Endothelial cell of umbilical vein (primary cell): ENCODE data around the gene FUT7. TPM values are rescaled to one million over a fixed set of nuclear protein-coding genes. Genes with fewer than 3 reads are reported as not detected.

Experiments
- BruUV-seq: library from RNA; stranded (reverse); fragments of 400-500 nt; replicated peaks from 2 replicates; lab custom pipeline; 2021; lab: Mats Ljungman, UMichigan
- CTCF ChIA-PET: fragments of 300-600, 350-600 bp; sonication (Branson Sonifier 250); formaldehyde crosslinking; loops from one replicate; lab custom pipeline; 2021; ENCODE audit warnings: antibody characterized with exemption, inconsistent platforms; lab: Charles Lee
- POLR2A ChIA-PET: fragments of 300-600, 350-600 bp; sonication (Branson Sonifier 250); formaldehyde crosslinking; loops from one replicate; lab custom pipeline; 2021; ENCODE audit warnings: antibody characterized with exemption, inconsistent platforms; lab: Charles Lee
- DNase-seq: peaks from one replicate; pipeline ENCODE4 v3.0.0-alpha.2; 2011; ENCODE audit warnings: low read depth, low spot score
- FAIRE-seq: peaks from 2 replicates; lab custom pipeline; 2011; peaks lifted over from hg19 to GRCh38; lab: Jason Lieb, UNC
- H2AFZ ChIP-seq: 2 replicates; pipeline ENCODE4 v1.6.0; 2012; ENCODE audit warnings: low read depth, low read length, control low read depth, inconsistent platforms
- H3K27ac ChIP-seq: 2 replicates; pipeline ENCODE4 v1.5.1; 2011; ENCODE audit warnings: low read depth, mild to moderate bottlenecking, control low read depth, low read length, moderate library complexity; ENCODE audit not compliant: insufficient read depth
- H3K27me3 ChIP-seq, 2 experiments: 2 replicates each; pipeline versions ENCODE4 v1.6.0 to v1.6.1; 2011; ENCODE audit warnings: low read length in 2 of 2, mixed read lengths in 1 of 2; ENCODE audit not compliant: control insufficient read depth in 2 of 2, insufficient read depth in 2 of 2
- H3K36me3 ChIP-seq, 2 experiments: 2 replicates in 1 of 2; 3 replicates in 1 of 2; pipeline ENCODE4 v1.5.1; 2011; ENCODE audit warnings: low read length in 2 of 2, mild to moderate bottlenecking in 1 of 2, moderate library complexity in 1 of 2; ENCODE audit not compliant: control insufficient read depth in 2 of 2, insufficient read depth in 2 of 2; ENCODE audit errors: extremely low read depth in 1 of 2
- H3K4me1 ChIP-seq: 3 replicates; pipeline ENCODE4 v1.5.1; 2011; ENCODE audit warnings: mild to moderate bottlenecking, low read length; ENCODE audit not compliant: control insufficient read depth, insufficient read depth; ENCODE audit errors: extremely low read depth
- H3K4me2 ChIP-seq: 2 replicates; pipeline ENCODE4 v1.6.1; 2011; ENCODE audit warnings: low read length, control low read depth, mixed read lengths; ENCODE audit not compliant: insufficient read depth
- H3K4me3 ChIP-seq, 3 experiments: fragments of 200-600 bp in 1 of 3; sonication (generic), shearing (Covaris generic) in 1 of 3; replicated peaks in 1 of 3; 2 replicates each; pipeline ENCODE4 v1.5.1; 2011 to 2016; ENCODE audit warnings: control low read depth in 3 of 3, low read length in 3 of 3, mild to moderate bottlenecking in 2 of 3, inconsistent platforms in 1 of 3, low read depth in 1 of 3, moderate library complexity in 1 of 3; ENCODE audit not compliant: insufficient read depth in 1 of 3
- H3K79me2 ChIP-seq: 2 replicates; pipeline ENCODE4 v1.6.0; 2012; ENCODE audit warnings: low read length, inconsistent platforms; ENCODE audit not compliant: control insufficient read depth, insufficient read depth
- H3K9ac ChIP-seq: replicated peaks from 2 replicates; pipeline ENCODE3; 2011; ENCODE audit warnings: low read length, control low read depth; ENCODE audit not compliant: insufficient read depth; ENCODE audit errors: extremely low read depth
- H3K9me1 ChIP-seq: replicated peaks from 3 replicates; pipeline ENCODE4 v1.6.0; 2011; ENCODE audit warnings: mild to moderate bottlenecking, low read length; ENCODE audit not compliant: control insufficient read depth, insufficient read depth; ENCODE audit errors: extremely low read depth
- H3K9me3 ChIP-seq: replicated peaks from 2 replicates; pipeline ENCODE4 v1.5.1; 2012; ENCODE audit warnings: low read length, inconsistent platforms; ENCODE audit not compliant: control insufficient read depth, insufficient read depth
- H4K20me1 ChIP-seq: replicated peaks from 2 replicates; pipeline ENCODE3; 2011; ENCODE audit warnings: mild to moderate bottlenecking, low read length; ENCODE audit not compliant: control insufficient read depth, insufficient read depth; ENCODE audit errors: extremely low read depth
- CTCF ChIP-seq, 2 donors: IDR thresholded peaks; 1 replicate in 1 of 2; 2 replicates in 1 of 2; pipeline ENCODE4 v1.5.1; 2011; ENCODE audit warnings: low read length in 2 of 2, mild to moderate bottlenecking in 2 of 2, moderate library complexity in 2 of 2, control low read depth in 1 of 2, inconsistent platforms in 1 of 2, low read depth in 1 of 2; ENCODE audit not compliant: insufficient read depth in 1 of 2; ENCODE audit errors: extremely low read depth in 1 of 2
- EZH2 ChIP-seq: IDR thresholded peaks from 2 replicates; pipeline ENCODE4 v1.6.1; 2012; ENCODE audit warnings: borderline replicate concordance, low read depth, mild to moderate bottlenecking, moderate library complexity, low read length, inconsistent platforms; ENCODE audit not compliant: severe bottlenecking
- FOS ChIP-seq: IDR thresholded peaks from 2 replicates; pipeline ENCODE4 v1.6.1; 2011; ENCODE audit warnings: mild to moderate bottlenecking, low read length, moderate library complexity, borderline replicate concordance; ENCODE audit not compliant: insufficient read depth
- GATA2 ChIP-seq: IDR thresholded peaks from 2 replicates; pipeline ENCODE4 v1.7.0; 2011; ENCODE audit warnings: low read depth, mild to moderate bottlenecking, moderate library complexity, mixed read lengths, low read length; ENCODE audit not compliant: insufficient read length, insufficient read depth
- JUN ChIP-seq: IDR thresholded peaks from 2 replicates; pipeline ENCODE4 v1.6.1; 2011; ENCODE audit warnings: borderline replicate concordance, low read depth; ENCODE audit not compliant: insufficient read length, insufficient read depth
- MAX ChIP-seq: IDR thresholded peaks from 2 replicates; pipeline ENCODE4 v1.6.1; 2011; ENCODE audit not compliant: insufficient read depth, insufficient read length
- MYC ChIP-seq: IDR thresholded peaks from one replicate; pipeline ENCODE4 v1.6.1; 2011; ENCODE audit warnings: mild to moderate bottlenecking, low read depth, low read length
- POLR2A ChIP-seq: IDR thresholded peaks from 2 replicates; pipeline ENCODE4 v1.6.1; 2012; ENCODE audit warnings: low read depth, mild to moderate bottlenecking, control low read depth, low read length
- POLR2AphosphoS5 ChIP-seq: IDR thresholded peaks from 2 replicates; pipeline ENCODE4 v1.6.1; 2012; ENCODE audit warnings: low read depth, mild to moderate bottlenecking, control low read depth, low read length, moderate library complexity; ENCODE audit not compliant: insufficient read depth
- dilution Hi-C: fragments of 300-500 bp; cut with MboI; formaldehyde crosslinking; loops from one replicate; pipeline ENCODE4 v1.15.0; 2019; ENCODE audit warnings: low sequenced_read_pairs; ENCODE audit not compliant: extremely low pct_ligation_motif_present
- intact Hi-C: fragments of 100-400 bp; cut with micrococcal nuclease; formaldehyde crosslinking; loops from one replicate; pipeline ENCODE4 v1.10.0; 2022
- polyA plus RNA-seq, 4 experiments: library from polyadenylated mRNA; depleted of rRNA in 3 of 4; stranded (reverse) in 3 of 4; unstranded in 1 of 4; fragments of >200 nt; gene quantifications; 2 replicates each; pipeline versions ENCODE4 v1.2.1 to v1.2.3, GENCODE V29; 2011 to 2012; ENCODE audit warnings: missing spikeins in 1 of 4
- total RNA-seq: library from RNA; stranded (reverse); gene quantifications from 2 replicates; pipeline ENCODE4 v1.2.3, GENCODE V29; 2021

FUT7 gene
- total and polyA plus RNA-seq, 2 donors (not counting 3 experiments of a cell fraction or from before 2014, with no cell fraction given): not detected

GRCh38 chr9:137008312-137008711 is 23.6 kb downstream of the FUT7 start:
- Histone ChIP-seq H3K4me3 (no peak overlapping the region), H3K79me2 (no peaks in the 10 kb centered on the region), H3K9me1 (no peaks in the 10 kb centered on the region), H3K9me3 (no peaks in the 10 kb centered on the region), H2AFZ (no peak overlapping the region), H3K4me2 (no peak overlapping the region), H3K27me3 (no peaks in the 10 kb centered on the region), H4K20me1 (no peaks in the 10 kb centered on the region), H3K27ac (no peak overlapping the region), H3K36me3 (no peaks in the 10 kb centered on the region), H3K4me1 (no peaks in the 10 kb centered on the region), H3K9ac (no peak overlapping the region)
- CTCF ChIA-PET: interaction anchor here (2.0 kb wide), 1 partner anchor 21 kb away, joined by 5 read pairs; no protein-coding TSS in a partner anchor
- POLR2A ChIA-PET: no interaction called here
- no TSS peak for BruUV-seq
- intact Hi-C loops (no loop called here), dilution Hi-C loops (no loop called here)
- TF ChIP-seq MAX (no peak), CTCF (IDR thresholded peaks at IDR 0.05; ENCODE audit: extremely low read depth in 1 of 2, insufficient read depth in 1 of 2, low read depth in 1 of 2, low read length in 2 of 2) (no peak), POLR2A (no peak), FOS (no peak), MYC (no peak), POLR2AphosphoS5 (no peak), JUN (no peak), GATA2 (no peak), EZH2 (no peak)
- DNase-seq (no peak), FAIRE-seq (no peak)
